Stimulated activated CD4-positive, alpha-beta T cell treated with anti-CD3 and anti-CD28 coated beads, Interleukin-4, amount 100 ng/mL, for 48 hours (primary cell): ENCODE data around the gene CGRRF1.
A peak's percentile ranks its signal among the peaks of the same experiment; 100 is the strongest.

Experiments
- DNase-seq, 2 donors: peaks; one replicate each; pipeline ENCODE4 v3.0.0-alpha.2; 2020; ENCODE audit warnings: low read depth in 2 of 2

The CGRRF1 gene

DNA sequence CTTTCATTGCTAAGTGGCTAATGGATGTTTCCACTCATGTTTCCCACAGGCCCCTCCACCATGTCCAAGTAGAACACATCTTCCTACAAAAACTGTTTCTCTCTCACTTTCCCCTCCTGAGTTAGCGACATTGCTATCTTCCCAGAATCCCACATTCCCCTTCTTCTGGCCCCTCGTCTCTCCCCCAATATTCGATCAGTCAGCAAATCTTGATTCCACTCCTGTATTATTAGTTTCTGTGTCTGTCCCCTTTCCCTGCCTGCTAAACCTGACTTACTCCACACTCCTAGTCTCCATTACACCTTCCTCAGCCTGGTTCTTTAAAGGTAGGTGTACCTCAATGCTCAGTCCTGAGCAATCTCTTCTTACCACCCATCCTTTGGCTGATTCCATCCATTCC, 37.9 kb downstream of the CGRRF1 start:
- DNase-seq, result no peak

DNA sequence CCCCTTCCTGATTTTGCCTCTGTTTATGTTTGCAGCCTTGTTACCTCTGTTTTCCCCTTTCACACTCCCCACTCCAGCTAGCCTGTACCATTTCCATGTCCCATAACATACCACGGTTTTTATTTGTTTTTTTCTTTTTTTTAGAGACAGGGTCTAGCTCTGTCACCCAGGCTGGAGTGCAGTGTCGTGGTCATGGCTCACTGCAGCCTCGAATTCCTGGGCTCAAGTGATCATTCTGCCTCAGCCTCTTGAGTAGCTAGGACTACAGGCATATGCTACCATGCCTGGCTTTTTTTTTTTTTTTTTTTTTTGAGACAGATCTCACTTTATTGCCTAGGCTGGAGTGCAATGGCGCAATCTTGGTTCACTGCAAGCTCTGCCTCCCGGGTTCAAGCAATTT, 38.8 kb downstream of the CGRRF1 start:
- no peak for DNase-seq

DNA sequence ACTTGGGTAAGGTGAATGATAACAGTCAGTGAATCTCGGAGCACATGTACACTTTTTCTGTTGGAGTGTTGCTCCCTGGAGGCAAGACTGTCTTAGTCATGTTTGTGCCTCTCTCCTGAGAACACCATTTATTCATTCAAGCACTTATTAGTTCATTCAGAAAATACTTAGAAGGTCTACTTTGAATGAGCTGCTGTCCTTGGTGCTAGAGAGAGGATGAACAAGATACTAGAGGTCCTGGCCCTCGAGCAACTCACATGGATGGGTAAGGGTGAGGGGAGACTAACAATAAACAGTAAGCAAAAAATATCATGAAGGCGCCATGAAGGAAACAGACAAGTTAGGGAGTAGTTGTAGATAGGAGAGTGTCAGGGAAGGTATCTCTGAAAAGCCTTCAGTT, 40.2 kb downstream of the CGRRF1 start:
- DNase-seq, result no peak

DNA sequence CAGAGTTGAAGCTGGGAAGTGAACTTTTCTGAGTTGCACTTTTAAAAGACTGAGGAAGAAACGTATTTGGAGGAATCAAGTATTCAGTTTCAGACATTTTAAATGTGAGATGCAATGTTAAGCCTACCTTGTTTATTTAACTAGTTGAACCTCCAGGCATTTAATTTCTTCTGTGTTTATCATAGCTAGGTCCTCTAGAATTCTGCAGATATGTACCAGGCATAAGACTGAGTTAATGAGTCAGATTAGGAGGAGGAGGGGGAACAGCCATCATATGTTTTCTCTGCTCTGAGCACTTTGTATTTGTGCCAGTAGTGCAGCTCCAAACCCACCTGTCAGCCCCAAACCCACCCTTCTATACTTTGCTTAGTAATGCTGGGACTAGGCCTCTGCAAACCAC, 40.8 kb downstream of the CGRRF1 start:
- no peak for DNase-seq

DNA sequence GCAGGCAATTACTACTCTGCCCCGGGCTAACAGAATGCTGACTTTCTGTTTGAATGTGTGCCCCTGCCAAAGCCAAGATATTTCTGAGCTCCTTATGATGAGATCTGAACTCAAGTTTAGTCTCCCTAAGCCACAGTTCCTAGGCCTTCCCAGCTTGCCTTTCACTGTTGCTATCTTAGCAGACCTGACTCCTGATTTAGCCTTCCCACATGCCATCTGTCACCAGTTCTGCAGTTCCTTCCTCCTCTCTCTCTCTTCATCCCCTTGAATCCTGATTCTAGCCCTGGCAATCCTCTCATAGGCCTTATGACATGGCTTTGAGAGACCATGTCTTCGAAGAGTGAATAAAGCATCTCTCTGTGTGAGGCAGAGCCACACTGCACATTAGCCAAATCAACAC, 44.7 kb downstream of the CGRRF1 start:
- DNase-seq, result no peak

DNA sequence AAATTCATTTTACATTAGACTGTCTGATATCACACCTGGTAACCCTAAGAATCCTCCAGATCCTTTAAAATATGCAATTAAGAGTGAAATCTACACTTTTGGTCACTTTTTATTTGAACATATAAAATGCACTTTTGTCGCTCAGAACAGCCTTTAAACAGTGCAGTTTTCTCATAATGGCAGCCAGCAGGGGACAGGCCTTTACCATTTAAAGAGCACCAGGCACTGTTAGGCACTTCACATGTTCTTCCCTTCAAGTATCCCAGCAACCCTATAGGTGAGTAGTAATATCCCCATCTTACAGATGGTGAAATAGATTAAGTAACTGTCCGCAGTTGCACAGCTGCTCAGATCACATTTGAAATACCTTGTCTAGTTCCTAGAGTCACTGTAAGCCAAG, 45.9 kb downstream of the CGRRF1 start:
- DNase-seq, result no peak

DNA sequence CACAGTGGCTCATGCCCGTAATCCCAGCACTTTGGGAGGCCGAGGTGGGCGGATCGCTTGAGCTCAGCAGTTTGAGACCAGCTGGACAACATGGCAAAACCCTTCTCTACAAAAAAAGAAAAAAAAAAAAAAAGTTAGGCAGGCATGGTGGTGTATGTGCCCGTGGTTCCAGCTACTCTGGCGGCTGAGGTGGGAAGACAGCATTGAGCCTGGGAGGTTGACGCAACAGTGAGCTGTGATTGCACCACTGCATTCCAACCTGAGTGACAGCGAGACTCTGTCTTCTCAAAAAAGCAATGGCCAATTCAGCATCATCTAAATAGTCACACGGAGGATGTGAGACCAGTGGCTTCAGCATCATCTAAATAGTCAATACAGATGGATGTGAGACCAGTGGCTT, 46.8 kb downstream of the CGRRF1 start:
- no peak for DNase-seq

DNA sequence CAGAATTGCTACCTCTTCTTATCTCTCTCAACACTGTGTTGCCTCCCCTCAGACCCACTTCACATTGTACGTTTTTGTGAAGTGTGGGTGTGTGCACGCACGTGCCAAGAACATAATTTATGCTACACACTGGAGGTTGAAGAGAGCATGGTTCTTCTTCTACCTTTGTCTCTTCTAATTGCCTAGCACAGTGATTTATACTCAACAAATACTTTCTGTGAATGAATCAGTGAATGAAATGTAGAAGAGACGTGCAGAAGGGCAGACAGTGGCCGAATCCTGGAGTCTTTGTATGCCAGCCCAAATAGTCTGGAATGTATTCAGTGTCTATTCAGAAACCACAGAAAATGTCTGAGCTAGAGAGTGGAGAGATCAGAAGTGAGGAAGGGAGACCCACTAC, 52.6 kb downstream of the CGRRF1 start:
- DNase-seq, result no peak

DNA sequence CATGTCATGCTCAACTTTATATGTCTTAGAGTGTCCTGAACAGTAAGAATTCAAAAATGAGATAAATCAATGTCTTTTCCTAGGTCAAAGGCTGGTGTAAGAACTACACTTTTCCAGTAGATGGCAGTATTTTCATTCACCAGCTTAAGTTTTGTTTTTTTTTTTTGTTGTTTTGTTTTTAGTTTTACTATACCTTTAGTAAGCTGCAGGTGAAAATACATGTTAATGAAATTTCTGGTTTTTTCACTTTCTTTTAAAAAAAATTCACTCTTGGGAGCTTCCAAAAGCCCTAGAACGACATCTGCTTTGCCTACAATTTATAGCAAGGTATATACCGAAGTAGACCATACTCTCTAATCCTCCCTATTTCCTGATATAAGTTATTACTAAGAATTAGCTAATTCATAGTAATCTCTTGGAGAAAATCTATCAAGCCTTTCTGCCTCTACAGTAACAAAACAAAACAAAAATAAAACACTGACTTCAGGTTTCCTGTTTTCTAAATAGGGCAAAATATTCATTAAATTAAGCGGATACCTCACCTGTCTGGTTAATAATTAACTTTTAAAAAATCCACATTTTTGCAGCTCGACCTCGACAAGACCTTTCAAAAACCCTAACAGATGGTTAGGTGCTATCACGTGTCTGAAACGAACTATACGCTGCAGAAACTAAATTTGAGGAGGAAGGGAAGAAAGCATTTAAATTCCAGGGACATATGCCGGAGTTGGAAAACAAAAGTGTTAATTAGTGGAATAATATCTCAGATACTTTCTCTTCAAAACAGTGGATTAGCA, 54.6 kb downstream of the CGRRF1 start:
- no peak for DNase-seq

DNA sequence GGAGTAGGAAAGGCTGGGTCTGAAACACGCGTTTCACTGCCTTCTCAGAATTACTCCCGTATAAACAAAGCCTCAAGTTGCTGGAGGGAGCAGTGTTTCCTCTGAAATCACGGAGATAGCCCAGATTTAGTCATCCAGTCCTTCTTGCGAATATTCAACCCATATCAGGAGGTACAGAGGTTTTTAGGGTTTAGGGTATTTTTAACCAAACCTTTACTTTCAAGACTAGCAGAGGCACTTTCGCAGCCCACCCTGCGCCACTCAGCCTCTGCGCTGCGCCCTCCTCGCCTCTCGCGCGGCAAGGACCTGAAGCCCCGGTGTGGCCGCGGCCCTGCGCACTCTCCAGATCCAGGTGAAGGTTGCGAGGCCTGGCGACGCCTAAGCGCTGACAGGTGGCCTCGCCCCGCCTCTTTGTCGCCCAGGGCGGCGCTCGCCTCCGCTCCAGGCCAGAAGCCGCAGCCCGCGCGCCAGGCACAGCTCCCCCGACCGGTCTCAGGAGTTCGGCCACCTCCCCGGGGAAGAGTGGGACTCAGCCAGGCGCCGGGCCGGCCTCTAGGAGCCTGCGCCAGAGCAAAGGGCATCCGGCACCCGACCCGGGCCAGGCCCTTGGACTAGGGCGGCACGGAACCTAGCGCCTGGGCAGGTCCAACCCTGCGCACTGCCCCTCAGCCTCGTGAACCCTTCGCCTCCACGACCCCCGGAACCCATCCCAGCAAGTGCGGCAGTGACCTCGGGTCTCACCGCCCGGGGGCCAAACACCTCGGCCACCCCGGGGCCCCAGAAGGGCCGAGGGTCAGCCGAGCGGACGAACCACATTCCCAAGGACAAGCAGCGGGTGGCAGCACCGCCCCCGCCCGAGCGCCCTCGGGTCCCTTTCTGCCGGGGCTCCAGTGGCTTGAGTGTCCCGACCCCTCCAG, 55.4 kb downstream of the CGRRF1 start:
- peak; percentile 40 to 50 for DNase-seq

DNA sequence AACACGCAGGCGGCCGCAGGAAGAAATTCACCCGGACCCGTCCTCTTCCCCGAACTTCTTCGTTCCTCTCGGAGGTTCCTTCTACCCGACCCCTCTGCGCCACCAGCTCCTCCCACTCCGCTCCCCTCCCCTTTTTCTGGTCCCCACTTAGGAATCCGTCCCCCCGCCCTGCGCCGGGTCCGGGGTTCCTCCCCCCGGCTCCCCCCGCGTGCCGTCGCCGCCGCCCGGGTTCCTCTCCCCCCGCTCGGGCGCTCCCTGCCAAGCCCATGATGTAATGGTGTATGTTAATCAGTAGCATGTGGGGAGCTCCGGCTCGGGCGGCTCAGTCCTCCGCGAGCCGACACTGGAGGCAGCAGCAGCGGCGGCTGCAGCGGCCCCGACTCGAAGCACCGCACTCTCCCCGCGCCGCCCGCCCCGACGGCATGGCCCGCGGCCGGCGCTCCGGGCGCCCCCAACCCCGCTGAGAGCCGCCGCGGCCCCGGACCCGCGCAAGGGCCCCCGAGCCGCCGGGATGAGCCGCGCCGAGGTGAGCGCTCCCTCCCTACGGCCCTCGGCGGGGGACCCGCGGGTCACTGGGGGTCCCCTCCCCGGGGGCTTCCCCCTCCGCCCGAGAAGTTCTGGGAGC, 56.2 kb downstream of the CGRRF1 start:
- DNase-seq, result peak; percentile 59 to 66

DNA sequence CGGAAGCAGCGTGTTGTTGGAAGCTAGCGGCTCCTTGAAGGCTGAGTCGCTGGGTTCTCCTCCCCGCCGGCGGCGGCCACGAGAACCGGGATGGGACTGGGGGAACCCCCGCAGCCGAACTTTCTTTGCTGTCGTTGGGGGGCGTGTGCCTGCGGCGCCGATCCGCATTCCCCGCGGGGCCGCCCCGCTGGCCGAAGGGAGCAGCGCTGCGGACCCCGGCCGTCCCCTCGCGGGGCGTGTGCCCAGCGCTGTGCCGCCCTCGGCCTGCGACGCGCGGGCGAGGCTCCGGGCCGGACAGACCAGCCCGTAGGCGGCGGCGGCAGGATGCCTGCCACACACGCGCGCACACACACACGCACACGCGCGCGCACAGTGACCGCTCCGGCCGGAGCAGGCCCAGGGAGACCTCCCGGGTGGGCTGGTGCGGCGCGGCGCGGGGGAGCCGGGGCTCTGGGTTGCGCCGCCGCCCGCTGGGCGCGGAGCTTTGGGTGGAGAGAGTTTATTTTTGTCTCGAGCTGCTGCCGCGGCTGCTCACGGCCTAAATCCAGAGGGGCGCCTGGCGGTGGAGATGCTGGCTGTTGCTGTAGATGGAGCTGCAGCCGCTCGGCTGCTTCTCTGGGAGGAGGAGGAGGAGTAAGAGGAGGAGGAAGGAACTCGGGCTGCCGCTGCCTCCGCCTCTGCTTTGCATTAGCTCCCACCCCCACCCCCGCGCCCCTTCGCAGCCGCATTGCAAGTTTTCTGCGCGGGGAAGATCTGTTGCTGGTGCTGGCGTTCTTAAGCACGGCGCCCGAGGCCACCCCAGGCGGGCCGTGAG, 56.9 kb downstream of the CGRRF1 start, which contains the start of gene SAMD4A:
Gene SAMD4A (plus strand): TSS at position 719 of the 814 bp plus-strand sequence. CDS start 789 bp downstream, outside the sequence.
- DNase-seq, result peak; percentile 32 to 53

DNA sequence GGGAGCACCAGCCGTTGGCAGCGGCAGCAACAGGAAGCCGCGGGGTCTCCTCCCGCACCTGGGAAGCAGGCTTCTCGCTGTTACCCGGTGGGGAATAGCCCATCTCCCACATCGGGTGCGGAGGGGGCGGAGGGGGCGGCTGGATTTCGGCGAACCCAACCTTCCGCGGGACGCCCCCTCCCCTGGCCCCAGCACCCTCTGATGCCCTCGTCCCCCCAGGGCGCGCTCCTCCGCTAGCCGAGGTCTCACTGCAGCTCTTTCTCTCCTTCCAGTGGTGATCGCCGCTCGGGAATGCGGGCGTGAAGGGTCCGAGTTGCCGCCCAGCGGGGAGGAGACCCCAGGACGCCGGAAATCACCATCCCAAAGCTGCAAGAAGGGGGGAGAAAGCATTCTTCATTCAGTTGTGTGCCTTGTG, 57.5 kb downstream of the CGRRF1 start:
- DNase-seq, result peak in 1 of 2 donors; percentile 3

DNA sequence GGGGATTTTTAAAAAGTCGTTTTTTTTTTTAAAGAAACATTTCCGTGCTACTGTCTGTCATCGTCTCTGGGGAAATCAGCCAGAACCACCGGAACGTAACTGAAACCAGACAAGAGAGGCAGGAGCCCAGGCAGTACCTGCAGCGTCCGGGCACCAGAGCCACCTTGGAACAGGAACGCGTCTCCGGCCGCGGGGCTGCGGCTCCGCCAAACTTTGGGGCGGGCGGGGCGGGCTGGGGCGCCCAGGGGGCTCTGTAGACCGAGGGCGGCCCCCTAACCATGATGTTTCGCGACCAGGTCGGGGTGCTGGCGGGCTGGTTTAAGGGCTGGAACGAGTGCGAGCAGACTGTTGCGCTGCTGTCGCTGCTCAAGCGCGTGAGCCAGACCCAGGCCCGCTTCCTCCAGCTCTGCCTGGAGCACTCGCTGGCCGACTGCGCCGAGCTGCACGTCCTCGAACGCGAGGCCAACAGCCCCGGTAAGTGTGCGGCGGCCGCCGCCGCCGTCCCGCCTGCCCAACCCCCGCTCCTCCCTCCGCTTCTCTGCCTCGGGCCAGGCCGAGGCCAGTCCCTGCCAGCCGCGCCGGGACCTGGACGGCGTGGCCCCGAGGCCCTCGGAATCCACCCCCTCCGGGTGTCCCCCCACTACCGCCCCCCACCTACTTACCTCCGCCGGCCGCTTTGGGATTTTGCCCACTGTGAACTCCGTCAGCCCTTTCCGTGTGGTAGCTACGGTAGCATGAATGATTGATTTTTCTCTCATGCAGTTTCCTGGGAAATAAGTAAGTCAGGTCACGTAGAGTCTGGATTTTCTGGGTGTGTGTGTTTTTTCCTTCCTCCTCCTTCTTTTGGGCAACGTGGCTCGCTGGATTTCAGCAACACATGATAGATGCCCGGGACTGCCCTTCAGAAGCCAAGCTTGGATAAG, 58.2 kb downstream of the CGRRF1 start:
- DNase-seq, result peak; percentile 18 to 25

DNA sequence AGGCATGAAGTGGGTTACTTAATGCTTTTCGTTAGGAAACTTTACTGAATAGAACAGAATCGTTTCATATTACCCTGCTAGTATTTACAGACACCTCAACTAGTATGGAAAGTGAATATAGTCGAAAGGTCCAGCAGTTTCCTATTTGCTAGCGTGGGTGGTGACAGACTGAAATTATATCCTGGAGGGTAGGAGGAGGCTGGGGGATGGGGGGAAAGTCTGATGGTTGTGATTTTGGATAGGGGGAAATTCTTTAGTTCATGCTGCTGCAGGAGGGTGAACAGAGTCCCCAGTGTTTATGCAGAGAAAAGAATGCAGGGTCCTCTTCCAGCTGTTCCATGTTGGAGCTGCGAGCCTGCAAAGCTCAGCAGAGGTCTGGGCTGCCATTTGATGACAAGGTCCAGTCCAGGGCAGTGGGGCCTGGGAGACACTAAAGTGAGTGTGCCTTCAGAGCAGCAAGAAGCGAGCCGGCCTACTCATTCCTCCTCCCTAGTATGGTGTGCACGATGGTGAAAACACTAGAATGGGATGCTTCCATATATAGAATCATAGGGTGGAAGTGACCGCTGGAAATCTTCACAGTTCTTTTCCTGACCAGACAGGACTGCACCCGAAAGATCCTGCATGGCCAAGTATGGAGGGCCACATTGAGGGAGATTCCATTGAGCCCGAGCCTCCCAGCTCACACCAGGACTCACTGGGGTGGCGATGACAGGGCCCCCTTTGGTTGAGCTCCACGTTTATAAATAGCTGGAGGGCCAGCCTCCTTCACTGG, 59.3 kb downstream of the CGRRF1 start:
- no peak for DNase-seq

DNA sequence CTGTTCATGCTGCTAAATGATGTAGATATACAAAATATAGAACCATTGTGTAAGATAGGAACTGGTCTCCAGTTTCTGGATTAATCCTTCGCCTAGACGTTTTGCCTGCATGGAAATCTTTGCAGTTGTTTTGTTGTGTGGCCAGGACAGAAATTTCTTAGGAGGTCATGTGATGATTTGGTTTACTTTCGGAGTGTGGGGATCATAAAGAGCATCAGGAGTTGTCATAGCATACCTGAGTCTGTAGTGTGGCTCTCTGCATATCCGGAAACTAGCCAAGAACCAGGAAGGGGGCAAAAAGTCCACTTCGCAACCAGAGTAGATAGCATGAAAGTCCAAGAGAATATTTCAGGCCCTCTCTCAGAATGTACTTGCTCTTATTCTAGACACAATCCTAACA, 60.3 kb downstream of the CGRRF1 start:
- no peak for DNase-seq

DNA sequence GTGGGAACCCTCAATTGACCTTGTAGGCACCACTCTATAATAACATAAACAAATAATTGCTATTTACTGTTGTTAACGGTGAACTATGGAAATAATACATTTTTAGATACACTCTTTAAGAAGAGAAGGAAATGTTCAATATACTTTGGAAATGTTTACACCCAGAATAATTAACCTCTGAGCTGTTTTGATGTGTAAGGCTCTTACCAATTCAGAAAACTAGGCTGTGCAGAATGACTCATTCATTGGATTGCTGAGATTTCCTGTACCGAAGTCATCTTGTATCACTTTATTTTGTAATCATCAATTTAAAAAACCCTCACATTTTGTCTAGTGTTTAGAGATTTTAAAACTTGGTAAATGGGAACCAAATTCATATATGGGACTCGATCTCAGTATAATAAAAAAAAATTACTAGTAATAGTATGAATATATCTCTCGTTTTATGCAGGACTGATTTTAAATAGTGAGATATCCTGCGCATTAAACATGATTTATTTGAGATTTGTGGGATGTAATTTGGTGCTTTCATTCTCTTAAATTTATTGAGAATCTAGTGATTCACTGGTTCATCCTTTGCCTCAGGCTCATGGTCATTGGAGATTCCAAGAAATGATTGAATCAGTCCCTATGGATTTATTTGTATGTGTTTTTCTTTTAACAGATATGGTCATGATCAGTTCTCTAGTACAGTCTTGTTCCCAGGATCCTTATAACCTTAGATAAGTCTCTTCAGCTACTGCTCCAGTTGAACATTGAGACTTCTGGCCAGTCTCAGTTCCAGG, 61.1 kb downstream of the CGRRF1 start:
- DNase-seq, result no peak

DNA sequence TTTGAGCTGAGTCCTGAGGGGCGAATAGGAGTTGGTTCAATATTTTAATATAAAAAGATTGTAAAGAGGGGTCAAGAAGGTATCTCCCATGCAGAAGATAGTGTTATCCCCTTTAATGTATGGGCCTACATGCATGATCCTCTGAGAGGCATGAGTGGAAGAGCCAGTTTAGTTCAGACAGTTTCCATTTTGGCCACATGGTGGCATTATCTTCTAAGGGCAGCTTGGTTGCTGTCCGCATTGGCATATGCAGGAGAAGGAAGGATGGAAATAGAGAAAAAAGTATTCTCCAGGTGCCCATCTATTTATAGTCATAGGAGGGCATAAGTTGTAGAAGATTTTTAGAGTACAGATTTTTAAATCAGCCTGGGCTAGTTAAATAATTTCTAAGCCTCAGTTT, 62.6 kb downstream of the CGRRF1 start:
- DNase-seq, result peak in 1 of 2 donors; percentile 14

DNA sequence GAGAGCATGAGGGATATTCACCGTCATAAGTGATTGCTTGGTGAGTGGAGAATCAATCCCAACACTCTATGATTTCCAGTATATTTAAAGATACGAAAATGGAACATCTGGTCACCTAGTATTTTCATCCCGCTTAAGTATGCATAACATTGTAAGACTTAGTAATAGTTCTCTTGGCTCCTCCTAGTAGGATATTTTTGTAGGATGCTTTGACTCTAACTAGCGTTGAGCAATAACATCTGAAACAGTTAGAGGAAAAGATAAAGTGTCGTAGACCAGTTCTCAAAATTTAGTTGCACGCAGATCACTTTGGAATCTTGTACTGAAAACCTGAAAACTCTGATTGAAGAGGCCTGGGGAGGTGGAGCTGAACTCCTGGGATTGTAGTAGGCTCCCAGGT, 64.8 kb downstream of the CGRRF1 start:
- DNase-seq, result no peak
